ENCODE results near the gene DLG1. TPM values are rescaled to one million over a fixed set of nuclear protein-coding genes. Genes with fewer than 3 reads are reported as not detected.

DLG1 gene
- total RNA-seq, 1 donor from 2014 or later: 85.0 TPM

DNA sequence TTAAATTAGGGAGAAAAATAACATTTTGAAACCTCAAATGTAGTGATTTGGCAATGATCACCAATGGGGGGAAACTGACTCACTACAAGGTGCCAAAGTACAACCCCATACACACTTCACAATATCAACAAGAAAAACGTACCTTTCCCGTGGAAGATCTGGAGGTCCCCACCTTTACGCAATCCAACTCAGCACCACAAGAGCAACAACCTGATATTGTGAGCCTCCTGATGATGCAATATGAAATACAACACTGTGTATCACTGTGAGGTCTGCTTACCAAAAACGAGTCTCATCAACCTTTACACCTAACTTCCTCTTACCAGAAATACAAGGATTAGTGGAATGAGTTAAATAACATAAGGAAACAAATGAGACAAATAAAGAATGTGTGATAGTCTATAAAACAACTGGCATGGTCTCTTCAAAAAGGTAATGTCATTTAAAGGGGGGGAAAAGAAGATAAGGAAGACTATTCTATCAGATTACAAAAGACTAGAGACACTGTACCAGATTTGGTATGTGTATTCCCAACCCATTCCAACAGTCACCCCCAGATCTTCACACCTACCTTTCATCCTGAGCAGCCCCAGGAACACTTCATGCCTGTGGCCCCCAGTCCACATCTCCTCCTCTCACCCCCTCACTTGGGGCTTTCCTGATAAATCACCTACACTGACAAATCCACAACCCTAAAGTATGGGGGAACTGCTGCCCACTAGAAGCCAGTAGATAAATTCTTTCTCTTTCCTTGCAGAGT lies 27.7 kb downstream of the DLG1 start:
- Mint-ChIP-seq H3K9me3 (no peaks in the 10 kb centered on the region), H3K36me3 (ENCODE audit: low read depth) (peaks cover 20% of the 10 kb centered on the region), H3K27ac (no peak overlapping the region), H3K27me3 (ENCODE audit: insufficient read depth) (no peaks in the 10 kb centered on the region), H3K4me3 (no peak overlapping the region), H3K4me1 (ENCODE audit: low read depth) (peaks cover 27% of the 10 kb centered on the region)
- DNase-seq (ENCODE audit: low spot score): no peak
- intact Hi-C loops (cut with micrococcal nuclease): no loop called here

DNA sequence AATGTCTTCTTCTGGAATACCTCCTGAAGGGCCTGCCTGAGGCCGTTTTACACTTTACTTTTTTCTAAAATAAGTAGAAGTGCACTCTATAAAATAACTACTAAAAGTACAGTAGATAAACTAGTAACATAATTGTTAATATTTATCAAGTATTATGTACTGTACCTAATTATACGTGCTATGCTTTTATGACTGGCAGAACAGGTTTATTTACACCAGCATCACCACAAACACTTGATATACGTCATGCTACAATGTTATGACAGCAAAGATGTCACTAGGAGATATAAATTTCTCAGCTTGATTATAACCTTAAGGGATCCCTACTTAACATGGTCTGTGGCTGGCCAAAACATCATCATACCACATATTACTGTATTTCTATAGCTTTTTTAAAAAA lies 29.4 kb downstream of the DLG1 start:
- no peaks in the 10 kb centered on the region for H3K9me3 Mint-ChIP-seq
- peaks cover 18% of the 10 kb centered on the region for H3K36me3 Mint-ChIP-seq (ENCODE audit: low read depth)
- no peak for DNase-seq (ENCODE audit: low spot score)
- no peak overlapping the region for H3K4me3 Mint-ChIP-seq
- H3K27me3 Mint-ChIP-seq (ENCODE audit: insufficient read depth): no peaks in the 10 kb centered on the region
- peaks cover 27% of the 10 kb centered on the region for H3K4me1 Mint-ChIP-seq (ENCODE audit: low read depth)
- no peak overlapping the region for H3K27ac Mint-ChIP-seq
- intact Hi-C loops (cut with micrococcal nuclease): no loop called here

DNA sequence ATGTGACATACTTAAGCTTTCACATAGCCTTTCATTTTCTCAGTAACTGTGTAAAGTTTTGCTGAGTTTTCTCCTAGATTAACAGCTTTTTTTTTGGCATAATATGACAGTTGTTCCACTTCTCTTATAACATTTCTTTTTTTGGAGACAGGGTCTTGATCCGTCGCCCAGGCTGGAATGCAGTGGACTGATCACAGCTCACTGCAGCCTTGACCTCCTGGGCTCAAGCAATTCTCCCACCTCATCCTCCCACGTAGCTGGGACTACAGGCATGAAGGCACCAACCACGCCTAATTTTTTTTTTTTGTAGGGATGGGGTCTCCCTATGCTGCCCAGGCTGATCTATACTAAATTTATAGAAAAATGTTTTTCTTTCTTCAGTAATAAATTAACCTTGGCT lies 30.1 kb downstream of the DLG1 start:
- Mint-ChIP-seq H3K27me3 (ENCODE audit: insufficient read depth) (no peaks in the 10 kb centered on the region), H3K36me3 (ENCODE audit: low read depth) (peaks cover 18% of the 10 kb centered on the region), H3K9me3 (no peaks in the 10 kb centered on the region), H3K4me3 (no peak overlapping the region), H3K4me1 (ENCODE audit: low read depth) (peaks cover 27% of the 10 kb centered on the region), H3K27ac (no peak overlapping the region)
- intact Hi-C loops (cut with micrococcal nuclease): no loop called here
- no peak for DNase-seq (ENCODE audit: low spot score)

DNA sequence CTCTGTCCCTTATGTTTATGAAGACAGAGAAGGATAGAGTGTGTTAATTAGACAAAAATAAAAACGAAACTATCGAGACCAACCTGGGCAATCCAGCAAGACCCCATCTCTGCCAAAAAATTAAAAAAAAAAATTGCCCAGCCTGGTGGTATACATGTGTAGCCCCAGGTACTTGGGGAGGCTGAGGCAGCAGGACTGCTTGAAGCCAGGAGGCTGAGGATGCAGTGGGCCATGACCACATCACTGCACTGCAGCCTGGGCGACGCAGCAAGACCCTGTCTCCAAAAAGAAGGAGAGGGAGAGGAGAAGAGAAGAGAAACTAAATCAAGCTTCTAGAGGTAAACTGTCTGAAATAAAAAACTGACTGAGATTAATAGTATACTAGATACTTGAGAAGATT lies 32.1 kb downstream of the DLG1 start:
- intact Hi-C loops (cut with micrococcal nuclease): no loop called here
- H3K9me3 Mint-ChIP-seq: no peaks in the 10 kb centered on the region
- no peak for DNase-seq (ENCODE audit: low spot score)
- H3K4me3 Mint-ChIP-seq: no peak overlapping the region
- H3K27me3 Mint-ChIP-seq (ENCODE audit: insufficient read depth): no peaks in the 10 kb centered on the region
- H3K36me3 Mint-ChIP-seq (ENCODE audit: low read depth): peaks cover 20% of the 10 kb centered on the region
- H3K4me1 Mint-ChIP-seq (ENCODE audit: low read depth): peaks cover 14% of the 10 kb centered on the region
- H3K27ac Mint-ChIP-seq: no peak overlapping the region

DNA sequence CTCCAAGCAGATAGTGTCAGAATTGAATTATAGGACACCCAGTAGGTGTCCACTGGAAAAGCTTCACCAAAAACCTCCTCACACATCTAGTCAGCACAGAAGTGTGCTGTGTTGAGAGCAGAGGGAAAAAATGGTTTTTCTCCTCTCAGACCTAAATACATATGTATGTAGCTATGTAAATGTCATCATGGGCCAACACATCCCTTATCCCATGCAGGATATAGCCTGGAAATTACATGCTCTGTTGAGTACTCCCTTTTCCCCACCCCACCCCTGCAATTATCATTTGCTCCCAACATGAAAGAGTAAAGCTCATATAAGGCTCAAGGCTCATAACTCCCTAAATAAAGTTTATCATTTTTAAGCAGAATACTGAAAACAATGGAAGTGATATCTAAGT lies 35.7 kb downstream of the DLG1 start:
- no peak overlapping the region for H3K27ac Mint-ChIP-seq
- no peaks in the 10 kb centered on the region for H3K9me3 Mint-ChIP-seq
- H3K4me1 Mint-ChIP-seq (ENCODE audit: low read depth): peaks cover 14% of the 10 kb centered on the region
- no peak for DNase-seq (ENCODE audit: low spot score)
- H3K4me3 Mint-ChIP-seq: no peak overlapping the region
- intact Hi-C loops (cut with micrococcal nuclease): no loop called here
- H3K36me3 Mint-ChIP-seq (ENCODE audit: low read depth): peaks cover 10% of the 10 kb centered on the region
- no peaks in the 10 kb centered on the region for H3K27me3 Mint-ChIP-seq (ENCODE audit: insufficient read depth)

DNA sequence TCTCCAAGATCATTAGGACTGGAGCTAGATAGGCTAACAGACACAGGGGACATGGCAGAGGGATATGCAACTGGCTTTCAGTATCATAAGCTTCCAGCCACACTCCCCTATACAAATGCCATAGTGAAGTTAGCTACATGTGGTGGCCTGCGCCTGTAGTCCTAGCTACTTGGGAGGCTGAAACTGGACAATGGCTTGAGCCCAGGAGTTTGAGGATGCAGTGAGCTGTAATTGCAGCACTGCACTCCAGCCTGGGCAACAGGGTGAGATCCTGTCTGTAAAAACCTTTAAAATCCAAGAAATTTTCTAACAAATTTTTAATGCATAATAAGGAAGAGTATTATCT lies 37.3 kb downstream of the DLG1 start:
- intact Hi-C loops (cut with micrococcal nuclease): no loop called here
- peaks cover 7% of the 10 kb centered on the region for H3K36me3 Mint-ChIP-seq (ENCODE audit: low read depth)

DNA sequence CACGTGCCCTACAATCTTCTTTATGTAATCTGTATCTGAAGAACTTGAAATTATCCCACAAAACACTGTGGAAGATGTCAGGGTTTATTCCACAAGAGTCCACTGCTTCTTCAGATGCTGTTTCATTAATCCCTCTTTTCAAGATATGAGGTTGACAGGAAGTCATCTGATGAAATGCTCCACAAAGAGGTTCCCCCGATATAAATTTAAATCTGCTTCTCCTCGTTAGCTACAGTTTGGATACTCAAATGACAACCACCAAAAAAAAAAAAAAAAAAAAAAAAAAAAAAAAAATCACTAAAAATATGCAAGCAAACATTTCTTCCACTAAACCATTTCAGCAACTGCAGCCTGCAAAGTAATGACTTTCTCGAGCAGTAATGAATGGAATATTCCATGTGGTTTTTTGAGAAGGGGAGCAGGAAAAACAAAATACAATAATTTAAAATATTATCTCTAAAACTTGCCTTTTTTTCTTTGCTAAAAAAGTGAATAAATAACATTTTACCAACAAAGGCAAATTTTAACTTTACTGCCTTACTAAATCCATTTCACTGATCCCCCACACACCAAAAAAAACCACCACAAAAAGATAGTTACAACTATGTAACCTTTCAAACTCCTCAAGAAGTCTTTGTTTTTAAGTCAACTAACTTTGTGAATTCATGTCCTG lies 37.8 kb downstream of the DLG1 start:
- no peak overlapping the region for H3K4me3 Mint-ChIP-seq
- H3K27me3 Mint-ChIP-seq (ENCODE audit: insufficient read depth): no peaks in the 10 kb centered on the region
- no peak for DNase-seq (ENCODE audit: low spot score)
- no peak overlapping the region for H3K27ac Mint-ChIP-seq
- peaks cover 5% of the 10 kb centered on the region for H3K36me3 Mint-ChIP-seq (ENCODE audit: low read depth)
- intact Hi-C loops (cut with micrococcal nuclease): no loop called here
- no peaks in the 10 kb centered on the region for H3K9me3 Mint-ChIP-seq
- H3K4me1 Mint-ChIP-seq (ENCODE audit: low read depth): peaks cover 14% of the 10 kb centered on the region

More for the DNA sequence above, 37.3 kb downstream of the DLG1 start:
- no peak overlapping the region for H3K27ac Mint-ChIP-seq
- H3K4me1 Mint-ChIP-seq (ENCODE audit: low read depth): peaks cover 14% of the 10 kb centered on the region
- H3K27me3 Mint-ChIP-seq (ENCODE audit: insufficient read depth): no peaks in the 10 kb centered on the region
- no peaks in the 10 kb centered on the region for H3K9me3 Mint-ChIP-seq
- DNase-seq (ENCODE audit: low spot score): no peak
- H3K4me3 Mint-ChIP-seq: no peak overlapping the region

DNA sequence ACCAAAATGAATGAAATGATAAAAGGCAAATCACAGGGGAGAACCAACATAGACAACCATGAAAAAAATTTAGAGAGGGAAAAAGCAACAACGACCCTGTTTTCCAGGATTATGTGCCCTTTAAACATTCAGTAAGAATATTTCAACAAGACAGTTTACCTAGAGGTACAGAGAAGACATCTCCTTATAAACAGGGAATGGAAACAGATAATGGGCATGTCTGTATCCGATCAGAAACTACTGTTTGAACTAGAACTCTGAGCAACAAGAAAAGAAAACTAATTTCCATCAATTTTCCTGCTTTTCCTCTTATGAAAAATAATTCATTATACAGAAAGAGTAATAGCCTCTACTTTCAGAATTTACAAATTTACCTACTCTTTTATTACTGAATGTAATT lies 39.3 kb downstream of the DLG1 start:
- DNase-seq (ENCODE audit: low spot score): no peak
- intact Hi-C loops (cut with micrococcal nuclease): no loop called here
- H3K27me3 Mint-ChIP-seq (ENCODE audit: insufficient read depth): no peaks in the 10 kb centered on the region
- no peak overlapping the region for H3K27ac Mint-ChIP-seq
- H3K9me3 Mint-ChIP-seq: no peaks in the 10 kb centered on the region
- no peak overlapping the region for H3K4me3 Mint-ChIP-seq
- H3K4me1 Mint-ChIP-seq (ENCODE audit: low read depth): peaks cover 19% of the 10 kb centered on the region
- peaks cover 1% of the 10 kb centered on the region for H3K36me3 Mint-ChIP-seq (ENCODE audit: low read depth)

DNA sequence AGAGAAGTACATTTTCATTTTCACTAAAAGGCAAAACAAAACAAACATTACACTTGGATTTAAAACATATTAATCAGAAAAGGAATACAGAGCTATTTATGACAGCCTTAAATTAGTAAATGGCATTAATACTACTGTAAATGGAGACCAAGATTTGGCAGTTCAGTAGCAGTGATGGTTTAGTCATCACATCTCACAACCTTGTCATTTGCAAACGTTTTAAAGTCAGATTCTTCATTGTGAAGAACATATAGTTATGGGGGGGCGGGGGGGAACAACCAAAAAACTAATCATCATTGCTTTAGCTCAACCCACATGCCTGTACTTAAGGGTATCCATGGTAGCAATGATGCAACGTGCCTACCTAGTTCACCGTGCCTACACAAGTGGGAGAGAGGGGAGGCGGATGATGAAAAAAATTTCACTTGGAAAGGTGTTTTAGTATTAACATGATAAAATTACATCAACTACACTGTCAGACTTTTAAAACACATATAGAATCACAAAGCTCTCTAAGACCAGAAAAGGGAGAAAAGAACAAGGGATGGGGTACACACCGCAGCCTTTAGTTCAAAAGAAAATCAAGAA lies 40.1 kb downstream of the DLG1 start:
- no peak overlapping the region for H3K4me3 Mint-ChIP-seq
- no peaks in the 10 kb centered on the region for H3K27me3 Mint-ChIP-seq (ENCODE audit: insufficient read depth)
- no peak overlapping the region for H3K27ac Mint-ChIP-seq
- H3K4me1 Mint-ChIP-seq (ENCODE audit: low read depth): peaks cover 28% of the 10 kb centered on the region
- intact Hi-C loops (cut with micrococcal nuclease): no loop called here
- no peak for DNase-seq (ENCODE audit: low spot score)
- H3K9me3 Mint-ChIP-seq: no peaks in the 10 kb centered on the region
- H3K36me3 Mint-ChIP-seq (ENCODE audit: low read depth): peaks cover 1% of the 10 kb centered on the region

DNA sequence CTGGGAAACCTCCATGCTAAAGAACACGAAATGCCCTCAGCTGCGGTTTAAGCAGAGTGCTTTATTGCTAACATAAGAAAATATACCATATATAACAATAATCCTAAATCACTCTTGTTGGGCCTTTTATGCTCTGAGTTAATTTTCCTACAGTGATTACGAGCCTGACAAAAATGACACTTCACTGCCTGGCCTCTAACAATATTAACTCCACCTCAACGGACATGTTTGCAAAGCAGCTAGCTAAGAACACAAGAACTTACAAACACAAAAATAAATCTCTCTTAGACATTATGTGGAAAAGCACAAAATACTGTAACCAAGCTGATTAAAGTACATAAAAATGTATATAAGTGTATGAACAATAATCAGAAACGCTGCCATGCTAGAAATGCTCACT lies 40.7 kb downstream of the DLG1 start:
- no peaks in the 10 kb centered on the region for H3K27me3 Mint-ChIP-seq (ENCODE audit: insufficient read depth)
- peaks cover 33% of the 10 kb centered on the region for H3K4me1 Mint-ChIP-seq (ENCODE audit: low read depth)
- H3K9me3 Mint-ChIP-seq: no peaks in the 10 kb centered on the region
- H3K27ac Mint-ChIP-seq: no peak overlapping the region
- no peak overlapping the region for H3K4me3 Mint-ChIP-seq
- intact Hi-C loops (cut with micrococcal nuclease): loop anchor here (1.0 to 2.0 kb wide), 4 partner anchors 33 to 245 kb away; partner anchors contain the start of gene DLG1
- DNase-seq (ENCODE audit: low spot score): no peak
- H3K36me3 Mint-ChIP-seq (ENCODE audit: low read depth): peaks cover 1% of the 10 kb centered on the region

DNA sequence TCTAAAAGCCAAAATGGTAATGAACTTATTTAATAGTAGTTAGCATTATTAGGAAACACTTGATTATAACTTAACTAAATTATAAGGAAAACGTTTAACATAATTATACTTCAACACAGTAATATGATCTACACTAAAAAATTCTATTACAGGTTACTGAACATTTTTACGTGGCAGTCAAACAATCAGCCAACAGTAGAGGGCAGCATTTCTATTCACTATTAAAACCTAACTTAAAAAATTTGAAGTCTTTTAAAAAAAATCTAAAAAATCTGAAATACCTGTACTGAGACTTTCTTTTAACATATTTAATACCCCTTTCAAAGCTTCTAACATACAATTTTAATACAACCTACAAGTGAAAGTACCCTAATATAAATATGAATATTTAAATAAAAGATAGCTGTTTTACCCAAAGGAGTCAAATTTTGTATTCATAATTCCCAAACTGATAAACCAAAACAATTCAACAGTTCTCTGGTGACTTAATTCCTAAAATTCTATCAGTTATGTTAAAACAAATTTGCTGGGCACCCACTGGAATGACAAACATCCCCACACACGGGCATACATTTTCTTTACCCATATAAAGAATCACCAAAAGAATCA lies 41.5 kb downstream of the DLG1 start:
- intact Hi-C loops (cut with micrococcal nuclease): loop anchor here (1.0 to 2.0 kb wide), 5 partner anchors 32 to 253 kb away; partner anchors contain the start of gene DLG1
- Mint-ChIP-seq H3K27ac (no peak overlapping the region), H3K36me3 (ENCODE audit: low read depth) (peaks cover 1% of the 10 kb centered on the region), H3K9me3 (no peaks in the 10 kb centered on the region), H3K27me3 (ENCODE audit: insufficient read depth) (no peaks in the 10 kb centered on the region), H3K4me1 (ENCODE audit: low read depth) (peaks cover 41% of the 10 kb centered on the region), H3K4me3 (no peak overlapping the region)
- DNase-seq (ENCODE audit: low spot score): peak; percentile 2

DNA sequence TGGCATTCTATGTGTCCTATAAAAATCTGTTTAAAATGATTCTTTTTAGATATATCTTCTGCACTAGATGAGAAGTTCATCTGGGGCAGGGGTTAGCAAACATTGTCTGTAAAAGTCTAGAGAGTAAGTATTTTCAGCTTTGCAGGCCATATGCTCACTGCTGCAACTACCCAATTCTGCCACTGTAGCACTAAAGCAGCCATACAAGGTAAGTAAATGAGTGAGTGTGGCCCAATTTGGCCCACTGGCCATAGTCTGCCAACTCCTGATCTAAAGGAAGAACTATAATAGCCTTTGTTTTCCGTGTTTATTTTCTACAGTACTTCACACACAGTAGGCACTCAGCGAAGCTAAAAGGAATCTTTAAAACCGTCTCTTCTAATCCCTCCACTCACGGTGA lies 42.3 kb downstream of the DLG1 start:
- DNase-seq (ENCODE audit: low spot score): no peak
- H3K4me3 Mint-ChIP-seq: no peak overlapping the region
- no peaks in the 10 kb centered on the region for H3K9me3 Mint-ChIP-seq
- peaks cover 6% of the 10 kb centered on the region for H3K36me3 Mint-ChIP-seq (ENCODE audit: low read depth)
- no peaks in the 10 kb centered on the region for H3K27me3 Mint-ChIP-seq (ENCODE audit: insufficient read depth)
- intact Hi-C loops (cut with micrococcal nuclease): loop anchor here (1.0 to 2.0 kb wide), 4 partner anchors 31 to 254 kb away; partner anchors contain the start of gene DLG1
- no peak overlapping the region for H3K27ac Mint-ChIP-seq
- peaks cover 46% of the 10 kb centered on the region for H3K4me1 Mint-ChIP-seq (ENCODE audit: low read depth)

Data from activated T-helper 1 cell treated with anti-CD3 and anti-CD28 coated beads, Interleukin-12 subunit alpha, Interleukin-12 subunit beta, Interleukin-2, Interleukin-4 antibody, amounts not matched to agents 30 ng/mL and 10 ng/mL and 1 ng/mL, durations not matched to agents 14 hours and 24 hours and 36 hours (primary cell).